NCI-H187 treated with DMSO at 0.1 percent for 48 hours (cell line): ENCODE measurements around the gene MPO.

Experiments used
- DNase-seq: peaks from one replicate; lab custom pipeline; 2025; lab: John Stamatoyannopoulos, UW

Gene MPO

DNA sequence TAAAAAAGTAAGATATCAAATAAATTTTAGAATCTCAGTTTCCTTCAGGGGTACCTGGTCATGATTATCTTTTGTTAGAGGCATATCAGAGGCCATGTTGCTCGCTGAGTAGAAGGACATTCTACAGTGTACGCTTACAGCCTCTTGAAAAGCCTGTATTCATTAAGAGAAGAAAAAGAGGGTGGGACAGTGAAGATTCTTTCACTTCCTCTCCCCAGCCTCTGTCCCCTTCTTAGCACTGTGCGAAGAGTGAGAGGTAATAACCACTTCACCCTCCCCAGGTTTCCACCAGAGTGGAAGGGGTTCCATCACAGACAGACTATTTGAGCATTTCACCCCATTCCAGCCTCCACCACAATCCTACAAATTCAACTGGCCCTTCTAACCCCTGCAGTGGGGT is 47.2 kb downstream of the MPO start:
- DNase-seq, result no peak

DNA sequence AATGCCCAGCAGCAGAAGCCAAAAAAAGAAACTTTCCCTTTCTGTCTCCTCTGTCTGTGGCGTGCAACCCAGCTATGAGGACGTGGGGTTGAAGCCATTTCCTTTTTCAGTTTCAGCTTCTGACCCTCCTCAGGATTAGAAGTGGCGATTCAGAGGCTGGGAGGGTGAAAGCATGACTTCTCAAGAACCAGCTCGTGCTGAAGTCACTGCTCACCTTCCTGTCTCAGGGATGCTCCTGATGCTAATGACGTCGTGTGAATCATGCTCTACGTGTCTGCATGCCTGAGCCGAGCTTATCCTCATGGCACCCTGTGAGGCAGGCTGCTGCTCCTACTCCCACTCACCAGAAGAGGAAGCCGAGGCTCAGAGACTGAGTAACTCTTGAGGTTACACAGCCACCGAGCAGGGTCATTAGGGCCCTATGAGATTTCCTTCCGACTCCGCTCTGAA is 48.0 kb downstream of the MPO start:
- DNase-seq, result no peak

DNA sequence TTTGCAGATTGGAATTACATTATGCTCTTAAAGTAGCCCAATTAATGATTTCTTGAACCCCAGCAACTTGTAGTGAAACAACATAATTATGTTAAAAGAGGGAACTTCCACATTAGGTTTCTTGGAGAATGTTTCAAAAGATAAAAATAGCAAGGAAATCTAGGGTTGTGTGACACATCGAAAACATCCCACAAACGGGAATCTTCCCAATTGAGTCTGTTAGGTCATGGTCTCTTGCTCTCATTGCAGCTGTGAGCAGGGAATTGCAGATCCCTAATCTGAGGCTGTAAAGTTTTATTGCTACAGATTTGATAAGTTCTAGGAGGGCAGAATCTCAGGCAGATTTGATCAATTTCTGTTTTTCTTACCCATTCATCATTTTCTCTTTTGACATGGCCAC is 49.1 kb downstream of the MPO start:
- DNase-seq, result no peak

DNA sequence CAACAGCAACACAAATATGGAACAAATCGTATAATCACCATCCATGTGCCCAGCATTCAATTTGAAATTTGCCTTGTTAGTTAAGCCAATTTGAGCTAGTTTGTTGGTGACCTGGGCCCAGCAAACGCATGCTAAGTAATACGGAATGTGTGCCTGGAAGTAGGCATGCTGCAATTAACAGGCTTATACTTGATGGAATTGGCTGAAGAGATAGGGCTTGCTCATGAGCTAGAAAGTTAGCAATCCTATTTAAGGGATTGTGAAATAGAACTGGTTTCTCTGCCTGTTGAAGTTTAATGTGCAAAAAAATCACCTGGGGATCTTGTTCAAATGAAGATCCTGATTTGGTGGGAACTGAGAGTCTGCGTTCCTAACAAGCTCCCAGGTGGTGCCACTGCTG is 50.9 kb downstream of the MPO start:
- DNase-seq, result no peak

DNA sequence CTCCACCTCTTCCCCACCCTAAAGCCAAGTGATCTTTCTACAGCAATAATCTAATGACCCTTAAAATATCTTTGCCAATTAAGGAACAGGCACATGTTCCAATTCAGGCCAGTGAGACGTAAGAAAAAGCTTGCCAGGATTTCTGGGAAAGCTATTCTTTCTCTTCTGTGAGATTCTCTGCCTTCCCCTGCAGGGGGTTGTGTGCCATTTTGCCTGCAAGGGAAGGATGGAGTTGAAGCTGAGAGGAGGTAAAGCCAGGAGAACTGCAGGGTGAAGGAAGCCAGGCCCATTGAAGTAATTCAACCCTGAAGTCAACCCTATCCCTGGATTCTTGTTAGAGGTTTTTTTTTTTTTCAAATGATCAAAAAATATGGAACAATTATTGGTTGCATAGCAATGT is 51.4 kb downstream of the MPO start:
- no peak for DNase-seq

DNA sequence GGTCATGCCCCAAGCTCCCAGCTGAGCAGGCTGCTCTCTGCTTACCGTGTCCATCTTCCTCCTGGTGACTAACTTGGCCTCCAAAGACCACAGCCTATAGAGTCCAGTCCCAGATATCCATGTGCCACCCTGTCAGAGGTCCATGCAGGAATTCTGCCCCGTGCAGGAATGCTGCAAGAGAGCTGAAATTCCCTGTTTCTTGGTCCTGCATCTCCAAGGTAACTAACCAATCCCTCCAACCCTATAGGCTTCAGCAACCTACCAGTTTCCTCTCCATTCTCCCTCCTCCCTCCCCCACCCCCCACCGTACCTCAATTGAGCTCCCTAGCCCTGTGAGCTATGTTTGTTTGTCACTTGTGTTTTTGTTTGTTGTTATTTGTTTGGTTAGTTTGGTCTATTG is 52.1 kb downstream of the MPO start:
- DNase-seq, result no peak

DNA sequence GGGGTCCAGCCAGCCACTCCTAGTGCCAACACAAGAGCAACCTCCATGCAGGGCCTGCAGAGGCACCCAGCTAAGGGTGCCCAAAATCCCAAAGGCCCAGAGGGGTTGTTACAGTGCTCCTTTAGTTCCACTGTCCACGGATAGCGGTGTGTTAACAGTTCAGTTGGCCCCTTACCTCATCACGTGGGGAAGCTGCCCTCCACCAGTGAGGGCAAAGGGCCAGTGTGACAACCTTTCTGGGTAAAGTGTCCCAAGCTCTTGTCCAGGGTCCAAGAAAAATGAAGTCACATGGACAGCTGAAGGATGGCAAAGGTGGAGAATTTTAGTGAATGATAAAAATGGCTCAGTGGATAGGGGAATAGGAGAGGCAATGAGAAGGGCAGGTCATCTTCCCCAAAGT is 53.0 kb downstream of the MPO start:
- no peak for DNase-seq

DNA sequence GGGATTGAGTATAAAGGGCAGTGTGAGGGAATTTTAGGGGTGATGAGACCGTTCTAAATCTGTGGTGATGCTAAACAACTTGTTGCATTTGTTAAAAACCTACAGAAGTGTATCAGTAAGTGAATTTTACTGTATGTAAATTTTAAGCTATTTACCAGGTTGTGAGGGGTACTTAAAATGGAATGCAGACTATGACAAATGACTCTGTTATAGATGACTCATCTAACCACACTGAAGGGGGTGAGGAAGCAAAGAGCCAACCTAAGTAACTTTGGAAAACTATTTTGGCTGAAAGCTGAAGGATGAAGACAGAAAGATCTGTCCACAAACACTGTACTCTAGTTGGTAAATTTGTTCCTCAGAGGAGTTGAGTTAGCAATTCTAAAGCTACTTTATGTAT is 56.4 kb downstream of the MPO start:
- no peak for DNase-seq
